DOHH2 (cell line): ENCODE results near the gene PTBP3.

Source experiments
- CTCF ChIP-seq: fragments of 200-600 bp; sonication (generic); IDR thresholded peaks from one replicate; pipeline ENCODE4 v1.5.1; 2014; ENCODE audit warnings: antibody characterized with exemption, mild to moderate bottlenecking, low read depth, low read length; ENCODE audit not compliant: poor library complexity, severe bottlenecking
- EZH2phosphoT487 ChIP-seq: fragments of 200-600 bp; sonication (generic); IDR thresholded peaks from 2 replicates; pipeline ENCODE4 v1.6.1; 2017; ENCODE audit warnings: borderline replicate concordance, mild to moderate bottlenecking, antibody characterized with exemption, low read length, moderate library complexity, mixed read lengths

DNA sequence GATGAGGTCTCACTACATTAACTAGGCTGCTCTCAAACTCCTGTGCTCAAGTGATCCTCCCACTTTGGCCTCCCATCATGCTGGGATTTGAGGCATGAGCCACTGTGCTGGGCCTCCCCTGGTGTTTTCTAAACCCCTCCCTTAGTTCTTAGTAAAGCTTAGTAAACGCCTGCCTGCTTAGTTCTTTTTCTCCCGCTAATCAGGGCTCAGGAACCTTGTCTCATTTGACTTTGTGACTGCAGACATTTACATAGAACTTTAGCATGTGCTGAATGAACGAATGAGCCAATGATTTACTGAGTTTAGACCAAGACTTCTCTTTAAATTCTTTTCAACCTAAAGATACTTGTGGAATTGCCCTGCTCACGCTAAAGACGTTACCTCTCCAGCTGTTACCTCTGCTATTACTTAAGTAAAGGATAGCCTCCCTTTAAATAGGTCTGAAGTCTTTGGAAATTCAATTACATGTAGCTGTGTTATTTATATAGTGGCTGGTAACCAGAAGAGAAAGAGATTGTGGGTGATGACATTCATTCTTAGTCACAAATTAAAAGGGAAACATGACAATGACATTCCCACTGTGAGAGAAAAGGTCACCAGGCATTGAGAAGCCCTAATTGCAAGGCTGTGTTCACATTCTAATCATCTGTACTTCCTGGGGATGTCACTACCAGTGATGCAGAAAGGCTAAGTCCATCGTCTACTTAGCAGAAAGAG, 139.7 kb downstream of the PTBP3 start:
- no peak for TF ChIP-seq CTCF
- no peak for TF ChIP-seq EZH2phosphoT487
